ENCODE data around the gene NFKB1. TPM values are rescaled to one million over a fixed set of nuclear protein-coding genes. Genes with fewer than 3 reads are reported as not detected.
"Not testable (repeated sequence)": the region's sequence is repeated elsewhere in the genome, so short reads cannot be mapped to it uniquely, and the experiment has no call there.

NFKB1 gene
- total RNA-seq, 1 experiment from 2014 or later: 70.9 TPM

- POLR2A ChIA-PET: interaction anchor here (0.6 to 1.0 kb wide), 4 partner anchors 22 to 38 kb away, joined by 3 to 6 read pairs (median 3); no protein-coding TSS in a partner anchor
These were observed 23.0 kb upstream of the NFKB1 start for GRCh38 chr4:102478186-102478585.

GRCh38 chr4:102479832-102480231 is 21.3 kb upstream of the NFKB1 start:
- intact Hi-C loops (cut with micrococcal nuclease); H3K27me3 Mint-ChIP-seq (ENCODE audit: insufficient read depth, unreplicated experiment); H3K27ac Mint-ChIP-seq (ENCODE audit: low read depth, unreplicated experiment); DNase-seq (ENCODE audit: unreplicated experiment); H3K36me3 Mint-ChIP-seq (ENCODE audit: insufficient read depth, unreplicated experiment); H3K4me3 Mint-ChIP-seq (ENCODE audit: unreplicated experiment); H3K4me1 Mint-ChIP-seq (ENCODE audit: insufficient read depth, unreplicated experiment); CTCF ChIA-PET; BruUV-seq (replicated peaks): not testable (repeated sequence)
- POLR2A ChIA-PET: interaction anchor here (0.6 kb wide), 1 partner anchor 17 kb away, joined by 3 read pairs; no protein-coding TSS in a partner anchor
- peaks cover 25% of the 10 kb centered on the region for H3K9me3 Mint-ChIP-seq (ENCODE audit: unreplicated experiment)

More at GRCh38 chr4:102478186-102478585, 23.0 kb upstream of the NFKB1 start:
- Mint-ChIP-seq H3K9me3 (ENCODE audit: unreplicated experiment) (peaks cover 25% of the 10 kb centered on the region), H3K4me3 (ENCODE audit: unreplicated experiment) (no peak overlapping the region), H3K36me3 (ENCODE audit: insufficient read depth, unreplicated experiment) (no peaks in the 10 kb centered on the region), H3K27me3 (ENCODE audit: insufficient read depth, unreplicated experiment) (no peaks in the 10 kb centered on the region), H3K4me1 (ENCODE audit: insufficient read depth, unreplicated experiment) (peaks cover 9% of the 10 kb centered on the region), H3K27ac (ENCODE audit: low read depth, unreplicated experiment) (no peak overlapping the region)
- CTCF ChIA-PET: no interaction called here
- DNase-seq (ENCODE audit: unreplicated experiment): no peak
- TF ChIP-seq CTCF (IDR thresholded peaks at IDR 0.05; ENCODE audit: unreplicated experiment): no peak
- intact Hi-C loops (cut with micrococcal nuclease): no loop called here
- BruUV-seq (replicated peaks): no TSS peak

- Mint-ChIP-seq H3K9me3 (ENCODE audit: unreplicated experiment) (peaks cover 30% of the 10 kb centered on the region), H3K4me1 (ENCODE audit: insufficient read depth, unreplicated experiment) (peaks cover under 1% of the 10 kb centered on the region), H3K27ac (ENCODE audit: low read depth, unreplicated experiment) (no peak overlapping the region), H3K4me3 (ENCODE audit: unreplicated experiment) (no peak overlapping the region), H3K36me3 (ENCODE audit: insufficient read depth, unreplicated experiment) (no peaks in the 10 kb centered on the region), H3K27me3 (ENCODE audit: insufficient read depth, unreplicated experiment) (no peaks in the 10 kb centered on the region)
- ChIA-PET POLR2A (interaction anchor here (0.6 kb wide), 1 partner anchor 213 kb away, joined by 3 read pairs; no protein-coding TSS in a partner anchor), CTCF (interaction anchor here (0.6 kb wide), 1 partner anchor 391 kb away, joined by 3 read pairs; no protein-coding TSS in a partner anchor)
- no peak for DNase-seq (ENCODE audit: unreplicated experiment)
- no TSS peak for BruUV-seq (replicated peaks)
- intact Hi-C loops (cut with micrococcal nuclease): no loop called here
- TF ChIP-seq CTCF (IDR thresholded peaks at IDR 0.05; ENCODE audit: unreplicated experiment): no peak
These were observed 18.0 kb upstream of the NFKB1 start for GRCh38 chr4:102483120-102483519.

GRCh38 chr4:102483990-102484692 is 17.0 kb upstream of the NFKB1 start:
- DNase-seq (ENCODE audit: unreplicated experiment); POLR2A ChIA-PET; H3K36me3 Mint-ChIP-seq (ENCODE audit: insufficient read depth, unreplicated experiment); BruUV-seq (replicated peaks); H3K27ac Mint-ChIP-seq (ENCODE audit: low read depth, unreplicated experiment); intact Hi-C loops (cut with micrococcal nuclease); H3K27me3 Mint-ChIP-seq (ENCODE audit: insufficient read depth, unreplicated experiment); H3K4me1 Mint-ChIP-seq (ENCODE audit: insufficient read depth, unreplicated experiment); H3K4me3 Mint-ChIP-seq (ENCODE audit: unreplicated experiment): not testable (repeated sequence)
- peaks cover 32% of the 10 kb centered on the region for H3K9me3 Mint-ChIP-seq (ENCODE audit: unreplicated experiment)
- CTCF ChIA-PET: interaction anchor here (0.6 kb wide), 1 partner anchor 11 kb away, joined by 3 read pairs; no protein-coding TSS in a partner anchor

- Mint-ChIP-seq H3K27ac (ENCODE audit: low read depth, unreplicated experiment) (no peak overlapping the region), H3K27me3 (ENCODE audit: insufficient read depth, unreplicated experiment) (no peaks in the 10 kb centered on the region), H3K36me3 (ENCODE audit: insufficient read depth, unreplicated experiment) (no peaks in the 10 kb centered on the region), H3K4me1 (ENCODE audit: insufficient read depth, unreplicated experiment) (peaks cover 6% of the 10 kb centered on the region), H3K9me3 (ENCODE audit: unreplicated experiment) (peaks cover 14% of the 10 kb centered on the region), H3K4me3 (ENCODE audit: unreplicated experiment) (no peak overlapping the region)
- CTCF ChIA-PET: no interaction called here
- POLR2A ChIA-PET: no interaction called here
- BruUV-seq (replicated peaks): no TSS peak
- intact Hi-C loops (cut with micrococcal nuclease): no loop called here
- no peak for TF ChIP-seq CTCF (IDR thresholded peaks at IDR 0.05; ENCODE audit: unreplicated experiment)
- DNase-seq (ENCODE audit: unreplicated experiment): no peak
These were observed 8.5 kb upstream of the NFKB1 start for GRCh38 chr4:102492531-102493241.
